ENCODE results near the gene CTDSPL.
A peak's percentile ranks its signal among the peaks of the same experiment; 100 is the strongest.
"Not testable (repeated sequence)": the region's sequence is repeated elsewhere in the genome, so short reads cannot be mapped to it uniquely, and the experiment has no call there.

CTDSPL gene

GRCh38 chr3:37861620-37862041, at the start of gene CTDSPL:
CTDSPL (plus strand) TSS chr3:37861880; CDS start chr3:37862200, 320 bp downstream.
- DNase-seq = no peak

DNA sequence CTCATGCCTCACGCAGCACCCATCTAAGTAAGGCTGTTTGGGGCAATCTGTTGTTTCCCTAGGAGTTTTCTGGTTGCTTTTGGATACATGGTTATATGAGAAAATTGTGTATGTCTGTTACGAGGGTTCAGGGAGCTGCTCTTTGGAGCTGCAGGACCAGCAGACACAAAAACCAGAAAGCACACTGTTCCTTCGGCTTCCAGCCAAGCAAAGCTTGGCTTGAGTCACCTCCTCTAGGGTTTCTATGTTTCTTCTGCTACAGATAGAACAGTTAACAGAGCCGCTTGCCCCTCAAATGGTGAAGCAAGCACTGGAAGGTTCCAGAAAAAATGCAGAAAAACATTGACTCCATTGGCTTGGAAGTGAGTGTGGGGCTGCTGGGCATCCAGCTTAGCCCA, 49.2 kb upstream of the CTDSPL start:
- no peak for DNase-seq

DNA sequence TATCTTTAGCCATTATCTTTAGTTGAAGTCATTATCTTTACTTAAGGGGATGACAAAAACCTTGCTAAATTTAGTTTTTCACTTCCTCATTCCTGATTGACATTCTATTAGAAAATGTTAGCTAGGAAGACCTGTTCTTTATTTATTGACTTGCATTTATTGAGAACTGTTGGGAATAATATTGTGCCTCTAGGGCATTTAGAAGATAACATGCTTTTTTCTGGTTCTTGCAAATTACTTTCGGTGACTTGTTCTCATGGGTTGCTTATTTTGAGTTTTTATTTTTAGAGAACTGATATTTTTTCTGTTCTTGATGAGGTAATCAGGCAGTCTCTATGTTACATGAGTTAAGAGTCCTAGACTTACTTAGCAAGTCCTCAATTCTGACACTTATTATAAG, 48.3 kb upstream of the CTDSPL start:
- no peak for DNase-seq

- peak; percentile 14 for DNase-seq
Measured at GRCh38 chr3:37814547-37814946, 47.1 kb upstream of the CTDSPL start.

GRCh38 chr3:37815156-37815555, 46.5 kb upstream of the CTDSPL start:
- DNase-seq = not testable (repeated sequence)

GRCh38 chr3:37816271-37816670, 45.4 kb upstream of the CTDSPL start:
- no peak for DNase-seq

- no peak for DNase-seq
Measured at GRCh38 chr3:37819591-37819990, 42.1 kb upstream of the CTDSPL start.

- DNase-seq = no peak
Measured at GRCh38 chr3:37820286-37820685, 41.4 kb upstream of the CTDSPL start.

GRCh38 chr3:37823189-37823588, 38.5 kb upstream of the CTDSPL start:
- DNase-seq = no peak

GRCh38 chr3:37824090-37824953, 37.4 kb upstream of the CTDSPL start:
- DNase-seq = no peak

GRCh38 chr3:37824954-37825328, 36.7 kb upstream of the CTDSPL start:
- DNase-seq = no peak

DNA sequence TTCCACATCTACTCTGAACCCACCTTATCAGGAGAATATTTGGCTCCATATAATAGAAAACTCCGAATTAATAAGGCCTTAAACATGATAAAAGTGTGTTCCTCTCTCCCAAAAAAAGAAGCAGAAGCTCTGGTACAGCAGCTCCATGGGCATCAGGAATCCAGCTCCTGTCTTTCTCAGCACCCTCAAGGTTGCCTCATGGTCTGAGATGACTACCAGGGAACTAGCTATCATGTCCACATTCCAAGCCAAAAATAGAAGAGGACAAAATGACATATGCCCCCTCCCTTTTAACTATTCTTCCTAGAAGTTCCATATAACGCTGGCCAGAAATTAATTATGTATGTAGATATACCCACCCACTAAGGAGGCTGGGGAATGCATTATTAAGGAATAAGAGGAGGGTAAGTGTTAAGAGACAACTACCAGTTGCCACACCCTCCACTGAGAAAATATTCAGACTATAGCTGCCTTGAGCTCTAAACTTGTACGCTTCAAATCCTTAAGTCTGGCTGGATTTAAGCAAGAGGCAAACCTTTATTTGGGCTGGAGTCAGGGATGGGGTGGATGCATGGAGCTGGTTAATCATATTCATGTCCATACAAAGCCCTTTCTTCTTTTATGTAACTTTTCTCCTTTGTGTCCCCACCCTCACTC, 35.8 kb upstream of the CTDSPL start:
- no peak for DNase-seq

- DNase-seq = no peak
Measured at GRCh38 chr3:37826502-37826901, 35.2 kb upstream of the CTDSPL start.

- DNase-seq = no peak
Measured at GRCh38 chr3:37826933-37827332, 34.7 kb upstream of the CTDSPL start.

- no peak for DNase-seq
Measured at GRCh38 chr3:37832480-37832879, 29.2 kb upstream of the CTDSPL start.

- no peak for DNase-seq
Measured at GRCh38 chr3:37833302-37834186, 28.1 kb upstream of the CTDSPL start.

DNA sequence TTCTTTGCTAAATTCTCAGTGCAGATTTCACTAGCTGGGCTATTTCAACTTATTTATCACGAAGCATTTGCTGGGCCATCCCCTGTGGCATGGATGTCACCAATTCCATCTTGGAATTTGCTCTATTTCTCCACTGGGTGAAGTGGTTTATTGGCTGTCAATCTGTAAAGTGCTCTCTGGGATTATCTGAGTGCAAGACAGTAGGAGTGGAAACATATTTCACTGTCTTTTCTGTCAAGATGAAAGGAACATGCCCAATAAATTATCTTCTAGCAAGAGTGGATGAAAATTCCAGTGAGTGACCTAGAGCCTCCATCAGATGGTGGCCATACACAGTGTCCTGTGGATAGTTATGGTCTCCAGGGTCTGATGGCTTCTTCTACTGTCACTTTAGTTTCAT, 25.1 kb upstream of the CTDSPL start:
- no peak for DNase-seq

DNA sequence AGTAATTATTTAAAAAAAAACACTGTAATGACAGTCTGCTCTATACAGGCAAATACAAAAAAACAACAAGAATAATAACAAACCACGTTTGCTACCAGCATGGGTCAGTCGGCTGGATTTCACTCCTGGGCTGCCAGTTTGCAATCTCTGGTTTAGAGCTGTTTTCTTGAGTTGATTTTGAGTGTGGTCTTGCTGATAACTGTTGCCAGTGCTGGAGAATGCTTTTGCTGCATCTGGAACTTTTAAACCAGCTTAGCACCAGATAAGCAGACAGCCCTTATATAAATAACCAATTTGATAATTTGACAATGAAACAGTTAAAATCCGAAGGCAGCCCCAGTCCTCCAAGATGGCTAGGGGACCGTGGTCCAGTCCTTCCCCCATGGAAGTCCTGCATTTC, 14.0 kb upstream of the CTDSPL start:
- no peak for DNase-seq

GRCh38 chr3:37849146-37849923, 12.3 kb upstream of the CTDSPL start:
- DNase-seq = no peak

DNA sequence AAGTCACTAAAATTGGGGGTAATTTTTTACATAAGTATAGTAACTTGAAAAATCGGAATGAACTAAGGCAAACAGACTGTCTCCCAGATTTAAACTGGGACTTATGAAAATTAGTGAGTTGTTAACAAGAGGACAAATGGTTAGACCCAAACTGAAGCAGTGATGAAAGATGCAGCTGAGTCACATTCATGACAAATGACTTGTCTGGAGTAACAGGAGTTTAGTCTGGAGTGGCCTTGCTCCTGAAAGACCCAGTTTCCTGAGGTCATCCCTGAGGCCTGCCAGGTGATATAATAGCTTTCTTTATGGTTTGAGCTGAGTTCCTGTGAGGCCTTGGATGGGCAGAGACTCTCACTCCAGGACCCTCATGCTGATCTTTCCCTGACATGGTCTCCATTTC, 9.6 kb upstream of the CTDSPL start:
- DNase-seq = peak; percentile 3

GRCh38 chr3:37852771-37853170, 8.9 kb upstream of the CTDSPL start:
- DNase-seq = no peak

GRCh38 chr3:37853691-37854413, 7.8 kb upstream of the CTDSPL start:
- no peak for DNase-seq
